Activated T-helper 2 cell treated with anti-CD3 and anti-CD28 coated beads, Interferon-gamma antibody, Interleukin-2, Interleukin-4, amounts not matched to agents 10 μg/mL and 5 μg/mL and 100 μg/mL, durations not matched to agents 14 hours and 24 hours and 36 hours (primary cell): ENCODE data around the gene SDK2. TPM values are rescaled to one million over a fixed set of nuclear protein-coding genes. Genes with fewer than 3 reads are reported as not detected.

Source experiments
- DNase-seq: peaks from one replicate; pipeline ENCODE4 v3.0.0; 2021; ENCODE audit warnings: low spot score
- H3K27ac Mint-ChIP-seq: one replicate; pipeline ENCODE4 v1.8.0; 2021; ENCODE audit warnings: mixed read lengths
- H3K27me3 Mint-ChIP-seq: one replicate; pipeline ENCODE4 v1.8.0; 2021; ENCODE audit warnings: low read depth, mixed read lengths
- H3K36me3 Mint-ChIP-seq: one replicate; pipeline ENCODE4 v1.8.0; 2021; ENCODE audit warnings: low read depth, mixed read lengths
- H3K4me1 Mint-ChIP-seq: one replicate; pipeline ENCODE4 v1.8.0; 2021; ENCODE audit warnings: low read depth, mixed read lengths
- H3K4me3 Mint-ChIP-seq: one replicate; pipeline ENCODE4 v1.8.0; 2021; ENCODE audit warnings: low read depth, mild to moderate bottlenecking, moderate library complexity, mixed read lengths
- H3K9me3 Mint-ChIP-seq: one replicate; pipeline ENCODE4 v1.8.0; 2021; ENCODE audit warnings: mixed read lengths
- intact Hi-C: fragments of 100-400 bp; cut with micrococcal nuclease; formaldehyde crosslinking; loops from one replicate; pipeline ENCODE4 v1.15.1; 2023
- total RNA-seq: library from RNA; stranded (reverse); gene quantifications from 2 replicates; pipeline ENCODE4 v1.2.3, GENCODE V29; 2022

SDK2 gene
- total RNA-seq, 1 donor from 2014 or later, result 0.07 TPM

GRCh38 chr17:73394512-73395450 is 249.5 kb downstream of the SDK2 start:
- Mint-ChIP-seq H3K4me1 (no peaks in the 10 kb centered on the region), H3K4me3 (no peak overlapping the region), H3K36me3 (no peaks in the 10 kb centered on the region), H3K27me3 (no peaks in the 10 kb centered on the region), H3K9me3 (no peaks in the 10 kb centered on the region), H3K27ac (no peak overlapping the region)
- intact Hi-C loops, result no loop called here
- no peak for DNase-seq

GRCh38 chr17:73393962-73394361 is 250.3 kb downstream of the SDK2 start:
- H3K27ac Mint-ChIP-seq, result no peak overlapping the region
- intact Hi-C loops, result no loop called here
- no peak for DNase-seq
- no peak overlapping the region for H3K4me3 Mint-ChIP-seq
- H3K36me3 Mint-ChIP-seq, result no peaks in the 10 kb centered on the region
- no peaks in the 10 kb centered on the region for H3K4me1 Mint-ChIP-seq
- no peaks in the 10 kb centered on the region for H3K9me3 Mint-ChIP-seq
- H3K27me3 Mint-ChIP-seq, result no peaks in the 10 kb centered on the region

GRCh38 chr17:73393381-73393780 is 250.9 kb downstream of the SDK2 start:
- DNase-seq, result no peak
- Mint-ChIP-seq H3K36me3 (no peaks in the 10 kb centered on the region), H3K4me3 (no peak overlapping the region), H3K27me3 (no peaks in the 10 kb centered on the region), H3K27ac (no peak overlapping the region), H3K4me1 (no peaks in the 10 kb centered on the region), H3K9me3 (no peaks in the 10 kb centered on the region)
- intact Hi-C loops, result no loop called here

GRCh38 chr17:73391331-73392265 is 252.6 kb downstream of the SDK2 start:
- DNase-seq, result no peak
- Mint-ChIP-seq H3K36me3 (no peaks in the 10 kb centered on the region), H3K9me3 (no peaks in the 10 kb centered on the region), H3K27ac (no peak overlapping the region), H3K27me3 (no peaks in the 10 kb centered on the region), H3K4me1 (no peaks in the 10 kb centered on the region), H3K4me3 (no peak overlapping the region)
- intact Hi-C loops, result no loop called here

- Mint-ChIP-seq H3K4me3 (no peak overlapping the region), H3K36me3 (no peaks in the 10 kb centered on the region), H3K4me1 (no peaks in the 10 kb centered on the region), H3K27me3 (no peaks in the 10 kb centered on the region), H3K27ac (no peak overlapping the region), H3K9me3 (no peaks in the 10 kb centered on the region)
- no peak for DNase-seq
- intact Hi-C loops, result no loop called here
Measured at GRCh38 chr17:73390851-73391250, 253.4 kb downstream of the SDK2 start.

- intact Hi-C loops, result no loop called here
- no peaks in the 10 kb centered on the region for H3K36me3 Mint-ChIP-seq
- no peak overlapping the region for H3K27ac Mint-ChIP-seq
- H3K27me3 Mint-ChIP-seq, result no peaks in the 10 kb centered on the region
- no peaks in the 10 kb centered on the region for H3K9me3 Mint-ChIP-seq
- DNase-seq, result no peak
- no peak overlapping the region for H3K4me3 Mint-ChIP-seq
- H3K4me1 Mint-ChIP-seq, result no peaks in the 10 kb centered on the region
Measured at GRCh38 chr17:73390221-73390620, 254.0 kb downstream of the SDK2 start.

- Mint-ChIP-seq H3K4me1 (no peaks in the 10 kb centered on the region), H3K9me3 (no peaks in the 10 kb centered on the region), H3K27ac (no peak overlapping the region), H3K36me3 (no peaks in the 10 kb centered on the region), H3K4me3 (no peak overlapping the region), H3K27me3 (no peaks in the 10 kb centered on the region)
- intact Hi-C loops, result no loop called here
- no peak for DNase-seq
Measured at GRCh38 chr17:73389411-73389810, 254.8 kb downstream of the SDK2 start.

- no peak for DNase-seq
- H3K27ac Mint-ChIP-seq, result no peak overlapping the region
- no peak overlapping the region for H3K4me3 Mint-ChIP-seq
- H3K27me3 Mint-ChIP-seq, result no peaks in the 10 kb centered on the region
- no peaks in the 10 kb centered on the region for H3K4me1 Mint-ChIP-seq
- H3K9me3 Mint-ChIP-seq, result no peaks in the 10 kb centered on the region
- intact Hi-C loops, result no loop called here
- no peaks in the 10 kb centered on the region for H3K36me3 Mint-ChIP-seq
Measured at GRCh38 chr17:73388578-73388905, 255.7 kb downstream of the SDK2 start.

GRCh38 chr17:73387746-73388577 is 256.3 kb downstream of the SDK2 start:
- Mint-ChIP-seq H3K9me3 (no peaks in the 10 kb centered on the region), H3K36me3 (no peaks in the 10 kb centered on the region), H3K4me1 (no peaks in the 10 kb centered on the region), H3K27me3 (no peaks in the 10 kb centered on the region), H3K27ac (no peak overlapping the region), H3K4me3 (no peak overlapping the region)
- DNase-seq, result no peak
- intact Hi-C loops, result no loop called here

GRCh38 chr17:73386561-73386960 is 257.7 kb downstream of the SDK2 start:
- Mint-ChIP-seq H3K4me3 (no peak overlapping the region), H3K9me3 (no peaks in the 10 kb centered on the region), H3K27ac (no peak overlapping the region), H3K36me3 (no peaks in the 10 kb centered on the region), H3K27me3 (no peaks in the 10 kb centered on the region), H3K4me1 (no peaks in the 10 kb centered on the region)
- intact Hi-C loops, result no loop called here
- DNase-seq, result no peak

- H3K9me3 Mint-ChIP-seq, result no peaks in the 10 kb centered on the region
- intact Hi-C loops, result no loop called here
- no peak for DNase-seq
- H3K36me3 Mint-ChIP-seq, result no peaks in the 10 kb centered on the region
- H3K4me3 Mint-ChIP-seq, result no peak overlapping the region
- no peak overlapping the region for H3K27ac Mint-ChIP-seq
- H3K4me1 Mint-ChIP-seq, result no peaks in the 10 kb centered on the region
- H3K27me3 Mint-ChIP-seq, result no peaks in the 10 kb centered on the region
Measured at GRCh38 chr17:73384926-73385325, 259.3 kb downstream of the SDK2 start.

- Mint-ChIP-seq H3K27ac (no peak overlapping the region), H3K4me3 (no peak overlapping the region), H3K27me3 (no peaks in the 10 kb centered on the region), H3K9me3 (no peaks in the 10 kb centered on the region), H3K4me1 (no peaks in the 10 kb centered on the region), H3K36me3 (no peaks in the 10 kb centered on the region)
- DNase-seq, result no peak
- intact Hi-C loops, result no loop called here
Measured at GRCh38 chr17:73380439-73381106, 263.7 kb downstream of the SDK2 start.
